HepG2 (cell line): ENCODE data around the gene RFXANK. TPM values are rescaled to one million over a fixed set of nuclear protein-coding genes. Genes with fewer than 3 reads are reported as not detected.

Source experiments
- CBX5 ChIP-seq: sonication (generic); formaldehyde crosslinking; IDR thresholded peaks from 2 replicates; pipeline ENCODE4 v1.4.0; 2020; ENCODE audit warnings: missing genetic modification reagents, borderline replicate concordance
- ELF3 ChIP-seq: IDR thresholded peaks from 2 replicates; pipeline ENCODE4 v1.6.1; 2016; ENCODE audit warnings: missing genetic modification reagents, missing compliant biosample characterization
- GTF3A ChIP-seq: sonication (generic); formaldehyde crosslinking; conservative IDR thresholded peaks from 2 replicates; pipeline ENCODE4 v1.4.0; 2020; ENCODE audit warnings: mild to moderate bottlenecking, missing genetic modification reagents
- MTA1 ChIP-seq: sonication (generic); formaldehyde crosslinking; IDR thresholded peaks from 2 replicates; pipeline ENCODE4 v1.4.0; 2020; ENCODE audit warnings: missing genetic modification reagents, mild to moderate bottlenecking, borderline replicate concordance
- MYC ChIP-seq: sonication (generic); formaldehyde crosslinking; IDR thresholded peaks from 2 replicates; pipeline ENCODE4 v1.9.0; 2021; ENCODE audit warnings: missing genetic modification reagents, borderline replicate concordance
- NR2F6 ChIP-seq, 2 experiments: IDR thresholded peaks; 2 replicates each; pipeline ENCODE4 v1.6.1; 2016; ENCODE audit warnings: antibody characterized with exemption in 1 of 2, mild to moderate bottlenecking in 1 of 2
- POGZ ChIP-seq: sonication (generic); formaldehyde crosslinking; IDR thresholded peaks from 2 replicates; pipeline ENCODE4 v1.4.0; 2020; ENCODE audit warnings: mild to moderate bottlenecking, missing genetic modification reagents
- REPIN1 ChIP-seq: sonication (generic); formaldehyde crosslinking; IDR thresholded peaks from 2 replicates; pipeline ENCODE4 v1.8.0; 2022; ENCODE audit warnings: missing genetic modification reagents, low read depth, mild to moderate bottlenecking, borderline replicate concordance
- SIX4 ChIP-seq: sonication (generic); formaldehyde crosslinking; IDR thresholded peaks from 2 replicates; pipeline ENCODE4 v1.4.0; 2020; ENCODE audit warnings: missing genetic modification reagents
- UBTF ChIP-seq: sonication (generic); formaldehyde crosslinking; IDR thresholded peaks from 2 replicates; pipeline ENCODE4 v1.4.0; 2020; ENCODE audit warnings: mild to moderate bottlenecking, missing genetic modification reagents
- XRCC5 ChIP-seq: fragments of 200-400 bp; formaldehyde crosslinking; optimal IDR thresholded peaks from 2 replicates; pipeline ENCODE3; 2017; ENCODE audit warnings: mild to moderate bottlenecking, low read length
- ZBTB21 ChIP-seq: sonication (generic); formaldehyde crosslinking; IDR thresholded peaks from 2 replicates; pipeline ENCODE4 v1.4.0; 2020; ENCODE audit warnings: missing genetic modification reagents
- ZBTB7B ChIP-seq: sonication (generic); formaldehyde crosslinking; IDR thresholded peaks from 2 replicates; pipeline ENCODE4 v1.4.0; 2020; ENCODE audit warnings: missing genetic modification reagents
- ZNF337 ChIP-seq: sonication (generic); formaldehyde crosslinking; IDR thresholded peaks from 2 replicates; pipeline ENCODE4 v1.5.1; 2020; ENCODE audit warnings: missing genetic modification reagents, low read depth, mild to moderate bottlenecking, borderline replicate concordance
- ZNF430 ChIP-seq: sonication (generic); formaldehyde crosslinking; IDR thresholded peaks from 2 replicates; pipeline ENCODE4 v1.9.0; 2021; ENCODE audit warnings: mild to moderate bottlenecking, missing genetic modification reagents
- ZNF850 ChIP-seq: sonication (generic); formaldehyde crosslinking; conservative IDR thresholded peaks from 2 replicates; pipeline ENCODE4 v1.9.0; 2021; ENCODE audit warnings: mild to moderate bottlenecking, missing genetic modification reagents
- polyA plus RNA-seq, 8 experiments: library from polyadenylated mRNA; depleted of rRNA in 3 of 8; stranded (reverse) in 7 of 8; unstranded in 1 of 8; fragments of >200 nt; fragmentation: Illumina TruSeq in 4 of 8; extraction: Trizol in 4 of 8; gene quantifications; 2 replicates each; pipeline versions ENCODE4 v1.2.1 to v1.2.3, GENCODE V29; 2011 to 2016; ENCODE audit warnings: low read depth in 4 of 8, missing spikeins in 1 of 8, mixed read lengths in 1 of 8; ENCODE audit not compliant: insufficient read depth in 1 of 8
- total RNA-seq, 5 experiments: library from RNA; depleted of rRNA; stranded (reverse); fragments of >200 nt; fragmentation: Illumina TruSeq; extraction: Trizol; gene quantifications; 2 replicates each; pipeline ENCODE4 v1.2.3, GENCODE V29; 2016; ENCODE audit warnings: low read depth in 1 of 5
- TF ChIP-seq, protein P1 (sequence below): sonication (generic); formaldehyde crosslinking; IDR thresholded peaks from 2 replicates; pipeline ENCODE4 v1.4.0; 2020; ENCODE audit warnings: missing genetic modification reagents
- TF ChIP-seq, protein P2 (sequence below): sonication (generic); formaldehyde crosslinking; IDR thresholded peaks from 2 replicates; pipeline ENCODE4 v1.8.1; 2023; ENCODE audit warnings: missing genetic modification reagents, mild to moderate bottlenecking, borderline replicate concordance
- TF ChIP-seq, protein P3 (sequence below): sonication (generic); formaldehyde crosslinking; IDR thresholded peaks from 2 replicates; pipeline ENCODE4 v1.4.0; 2020; ENCODE audit warnings: missing genetic modification reagents

RFXANK gene
- total and polyA plus RNA-seq, 2 of the 13 experiments (the other 11 are each of a cell fraction or from before 2014, with no cell fraction given), result 49.9 to 80.7 TPM

DNA sequence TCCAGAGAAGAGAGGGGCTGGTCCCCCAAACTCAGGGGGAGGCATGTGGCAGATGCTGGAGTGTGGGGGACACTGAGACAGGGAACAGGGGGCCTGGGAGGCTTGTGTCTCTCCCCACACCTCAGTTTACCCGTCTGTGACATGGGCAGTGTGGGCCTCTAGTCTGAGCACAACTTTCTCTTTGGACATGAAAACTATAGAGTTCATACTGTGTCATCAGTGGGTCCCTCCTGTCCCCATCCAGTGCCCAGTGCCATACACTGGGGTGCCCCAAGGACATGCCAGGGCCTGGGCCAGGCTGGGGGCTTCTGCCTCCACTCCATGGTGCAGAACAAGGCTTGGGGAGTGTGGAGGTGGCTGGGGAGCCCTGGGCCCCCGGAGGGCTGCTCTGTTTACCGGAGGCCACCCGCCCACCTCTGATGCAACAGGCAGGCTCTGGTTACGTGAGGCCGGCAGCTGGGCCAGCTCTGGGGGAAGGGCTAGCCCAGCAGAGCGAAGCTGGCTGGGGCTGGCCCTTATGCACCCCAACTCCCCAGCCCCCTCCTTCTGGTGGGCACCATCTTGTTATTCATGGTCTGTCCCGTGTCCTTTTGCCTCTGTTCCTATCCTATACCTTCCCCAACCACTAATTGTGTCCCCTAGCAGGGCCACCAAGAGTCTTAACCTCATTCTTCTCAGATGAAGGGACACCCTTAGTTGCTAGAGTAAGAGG, 20.1 kb upstream of the RFXANK start (continued):
- TF ChIP-seq, protein P1, sequence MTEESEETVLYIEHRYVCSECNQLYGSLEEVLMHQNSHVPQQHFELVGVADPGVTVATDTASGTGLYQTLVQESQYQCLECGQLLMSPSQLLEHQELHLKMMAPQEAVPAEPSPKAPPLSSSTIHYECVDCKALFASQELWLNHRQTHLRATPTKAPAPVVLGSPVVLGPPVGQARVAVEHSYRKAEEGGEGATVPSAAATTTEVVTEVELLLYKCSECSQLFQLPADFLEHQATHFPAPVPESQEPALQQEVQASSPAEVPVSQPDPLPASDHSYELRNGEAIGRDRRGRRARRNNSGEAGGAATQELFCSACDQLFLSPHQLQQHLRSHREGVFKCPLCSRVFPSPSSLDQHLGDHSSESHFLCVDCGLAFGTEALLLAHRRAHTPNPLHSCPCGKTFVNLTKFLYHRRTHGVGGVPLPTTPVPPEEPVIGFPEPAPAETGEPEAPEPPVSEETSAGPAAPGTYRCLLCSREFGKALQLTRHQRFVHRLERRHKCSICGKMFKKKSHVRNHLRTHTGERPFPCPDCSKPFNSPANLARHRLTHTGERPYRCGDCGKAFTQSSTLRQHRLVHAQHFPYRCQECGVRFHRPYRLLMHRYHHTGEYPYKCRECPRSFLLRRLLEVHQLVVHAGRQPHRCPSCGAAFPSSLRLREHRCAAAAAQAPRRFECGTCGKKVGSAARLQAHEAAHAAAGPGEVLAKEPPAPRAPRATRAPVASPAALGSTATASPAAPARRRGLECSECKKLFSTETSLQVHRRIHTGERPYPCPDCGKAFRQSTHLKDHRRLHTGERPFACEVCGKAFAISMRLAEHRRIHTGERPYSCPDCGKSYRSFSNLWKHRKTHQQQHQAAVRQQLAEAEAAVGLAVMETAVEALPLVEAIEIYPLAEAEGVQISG (CRISPR knock-in tag), result peak; percentile 40; the same call in 1 of the 2 replicates
- TF ChIP-seq UBTF (CRISPR knock-in tag) (peak; percentile 77), MTA1 (peak; percentile 46; the same call in 1 of the 2 replicates), REPIN1 (CRISPR knock-in tag) (peak; percentile 64; the same call in 1 of the 2 replicates), POGZ (CRISPR knock-in tag) (peak; percentile 24; the same call in 1 of the 2 replicates), ELF3 (CRISPR knock-in tag) (peak; percentile 57), ZNF850 (CRISPR knock-in tag) (no peak), ZBTB21 (CRISPR knock-in tag) (0 out of 2 replicates have a peak, but pooled peaks have one; percentile 27), SIX4 (CRISPR knock-in tag) (peak; percentile 97), ZNF337 (CRISPR knock-in tag) (no peak), NR2F6 (IDR thresholded peaks at IDR 0.05) (no peak), NR2F6 (CRISPR knock-in tag; IDR thresholded peaks at IDR 0.05) (peak; percentile 81), ZNF430 (no peak), CBX5 (CRISPR knock-in tag) (peak; percentile 89; the same call in 1 of the 2 replicates), GTF3A (CRISPR knock-in tag) (no peak), ZBTB7B (CRISPR knock-in tag) (peak; percentile 93), MYC (no peak; the same call in 1 of the 2 replicates), XRCC5 (peak; percentile 43)
- TF ChIP-seq, protein P2, sequence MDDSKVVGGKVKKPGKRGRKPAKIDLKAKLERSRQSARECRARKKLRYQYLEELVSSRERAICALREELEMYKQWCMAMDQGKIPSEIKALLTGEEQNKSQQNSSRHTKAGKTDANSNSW (CRISPR knock-in tag), result no peak
- TF ChIP-seq, protein P3, sequence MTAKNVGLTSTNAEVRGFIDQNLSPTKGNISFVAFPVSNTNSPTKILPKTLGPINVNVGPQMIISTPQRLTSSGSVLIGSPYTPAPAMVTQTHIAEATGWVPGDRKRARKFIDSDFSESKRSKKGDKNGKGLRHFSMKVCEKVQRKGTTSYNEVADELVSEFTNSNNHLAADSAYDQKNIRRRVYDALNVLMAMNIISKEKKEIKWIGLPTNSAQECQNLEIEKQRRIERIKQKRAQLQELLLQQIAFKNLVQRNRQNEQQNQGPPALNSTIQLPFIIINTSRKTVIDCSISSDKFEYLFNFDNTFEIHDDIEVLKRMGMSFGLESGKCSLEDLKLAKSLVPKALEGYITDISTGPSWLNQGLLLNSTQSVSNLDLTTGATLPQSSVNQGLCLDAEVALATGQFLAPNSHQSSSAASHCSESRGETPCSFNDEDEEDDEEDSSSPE (CRISPR knock-in tag), result 0 out of 2 replicates have a peak, but pooled peaks have one; percentile 17
